Activated CD4-positive, CD25-positive, alpha-beta regulatory T cell treated with anti-CD3 and anti-CD28 coated beads, Interleukin-2, amount 50 U/mL, for 24 hours (primary cell): ENCODE measurements around the gene FHOD3.

ENCODE experiments used
- ATAC-seq, 2 donors: fragments of 150-1000 bp; cut with Tn5 transposase; one replicate each; pipeline ENCODE4 v1.10.0; 2021; ENCODE audit warnings: mild to moderate bottlenecking in 1 of 2, moderate library complexity in 1 of 2

Gene FHOD3

DNA sequence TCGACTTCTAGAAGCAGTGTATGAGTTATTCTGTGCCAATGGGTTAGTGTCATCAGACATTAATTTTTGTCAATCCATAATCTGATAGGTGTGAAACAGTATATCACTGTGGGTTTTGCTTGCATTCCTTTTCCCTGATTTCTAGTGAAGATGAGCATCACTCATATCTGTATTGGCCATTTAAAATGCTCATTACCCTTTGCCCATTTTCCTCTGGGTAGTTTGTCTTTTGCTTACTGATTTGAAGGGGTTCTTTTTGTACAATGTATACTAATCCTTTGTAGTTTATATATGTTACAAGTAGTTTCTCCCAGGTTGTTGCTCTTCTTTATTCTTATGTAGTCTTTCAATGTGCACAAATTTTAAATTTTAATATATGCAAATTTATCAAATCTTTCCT, 379.1 kb downstream of the FHOD3 start:
- ATAC-seq, result no peak

DNA sequence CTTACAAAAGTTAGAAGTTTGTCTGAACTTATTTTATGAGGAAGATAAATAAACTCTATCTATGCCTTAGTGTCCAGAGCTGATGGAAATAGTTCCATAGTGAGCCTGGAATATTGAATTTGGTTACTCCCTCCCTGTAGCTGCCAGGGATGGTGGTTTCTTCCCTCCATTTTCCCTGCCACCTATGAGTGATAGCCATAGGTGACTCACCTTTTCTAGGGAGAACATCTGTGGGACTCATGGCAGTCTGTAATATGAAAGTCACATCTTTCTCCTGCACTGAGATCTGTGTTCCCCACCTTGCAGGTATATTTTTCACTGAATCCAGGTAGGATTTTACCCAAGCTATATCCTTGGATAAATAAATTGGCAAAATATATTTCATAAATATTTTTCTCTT, 382.5 kb downstream of the FHOD3 start:
- no peak for ATAC-seq

DNA sequence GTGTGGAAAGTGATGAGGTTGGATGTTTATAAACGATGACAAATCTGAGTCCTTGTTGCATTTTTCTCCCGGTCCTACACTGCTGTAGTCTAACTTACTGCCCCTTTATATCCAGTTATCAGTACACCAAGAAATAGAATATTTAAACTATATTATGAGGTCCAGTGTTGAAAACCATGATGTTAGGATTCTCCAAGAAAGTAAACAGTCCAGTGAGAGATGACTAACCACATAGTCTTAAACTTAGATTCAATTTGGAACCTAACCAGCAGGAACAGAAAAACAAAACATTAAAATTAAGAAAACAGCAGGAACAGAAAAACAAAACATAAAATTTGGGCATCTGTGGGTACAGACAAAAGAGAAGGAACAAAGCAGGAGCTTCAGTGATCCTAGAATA, 388.1 kb downstream of the FHOD3 start:
- no peak for ATAC-seq

DNA sequence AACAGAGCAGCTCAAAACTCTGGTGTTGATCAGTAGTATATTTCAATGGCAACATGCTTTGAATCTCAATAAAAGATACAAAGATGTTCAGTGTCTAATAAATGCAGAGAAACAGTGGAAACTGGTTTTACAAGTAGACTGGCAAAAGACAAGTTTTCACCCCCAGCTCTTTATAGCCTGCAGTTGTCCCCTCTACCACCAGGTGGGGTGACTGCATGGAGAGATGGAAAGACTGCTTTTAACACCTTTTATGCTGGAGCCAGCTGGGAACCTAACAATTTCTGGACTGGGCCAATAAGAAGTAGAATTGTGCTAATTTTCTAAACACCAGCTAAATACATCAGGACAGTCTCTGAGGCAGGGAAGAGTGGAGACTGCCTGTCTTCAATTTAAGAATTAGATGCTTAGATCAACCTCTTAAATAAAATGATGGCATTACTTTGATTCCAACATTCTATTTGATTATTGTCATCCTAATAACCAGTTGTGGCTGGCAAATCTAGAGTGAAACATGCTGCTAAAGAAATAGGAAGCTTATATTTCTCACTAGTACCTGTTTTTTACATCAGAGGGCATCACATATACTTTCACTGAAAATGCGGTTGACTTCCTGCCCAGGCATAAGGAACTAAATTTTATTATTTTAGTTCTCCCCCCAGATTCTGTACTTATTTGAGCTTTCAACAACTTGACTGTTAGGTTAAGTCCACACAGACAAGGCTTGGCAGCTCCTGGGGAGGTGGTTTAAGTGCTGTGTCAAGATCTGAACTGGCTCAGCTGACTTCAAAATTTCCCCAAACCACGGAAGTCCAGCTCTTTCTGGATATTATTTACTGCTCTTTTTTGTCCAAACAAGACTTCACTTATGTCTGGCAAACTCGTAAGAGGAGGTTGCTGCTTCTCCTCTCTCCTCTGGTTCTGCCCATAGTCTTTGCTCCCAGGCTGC, 390.8 kb downstream of the FHOD3 start:
- no peak for ATAC-seq

DNA sequence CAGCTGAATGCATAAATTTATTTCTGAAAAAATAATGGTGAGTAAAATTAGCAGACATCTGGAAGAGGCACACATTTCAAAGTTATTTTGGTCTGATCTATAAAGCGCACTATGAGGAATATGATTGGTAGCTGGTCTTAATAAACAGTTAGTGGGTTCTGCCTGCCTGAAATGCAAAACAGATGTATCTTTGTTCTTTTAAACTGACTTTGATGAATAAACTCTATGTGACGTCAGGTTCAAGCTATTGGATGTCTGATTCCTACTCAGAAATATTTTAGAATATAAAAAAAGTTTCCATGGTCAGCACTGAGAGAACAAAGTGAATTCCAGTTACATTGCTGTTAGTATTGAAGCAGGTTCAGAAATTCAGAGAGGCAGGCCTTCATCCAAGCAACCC, 394.9 kb downstream of the FHOD3 start:
- ATAC-seq, result no peak

DNA sequence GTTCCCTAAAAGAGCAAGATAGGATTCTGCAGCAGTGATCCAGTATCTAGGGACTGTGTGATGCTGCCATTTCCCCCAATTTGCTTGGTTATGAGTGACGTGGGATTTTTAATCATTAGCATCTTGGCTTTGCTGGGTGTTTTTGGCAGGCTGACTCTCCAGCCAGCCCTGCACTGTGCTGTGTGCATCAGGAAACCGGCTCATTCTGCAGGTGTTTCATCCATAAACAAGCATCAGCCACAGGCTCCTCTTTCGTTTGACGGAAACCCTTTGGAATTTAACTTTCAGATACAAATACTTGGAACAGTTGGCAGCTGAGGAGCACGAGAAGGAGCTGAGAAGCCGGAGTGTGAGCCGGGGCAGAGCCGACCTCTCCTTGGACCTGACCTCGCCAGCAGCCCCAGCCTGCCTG, 395.4 kb downstream of the FHOD3 start:
- no peak for ATAC-seq

DNA sequence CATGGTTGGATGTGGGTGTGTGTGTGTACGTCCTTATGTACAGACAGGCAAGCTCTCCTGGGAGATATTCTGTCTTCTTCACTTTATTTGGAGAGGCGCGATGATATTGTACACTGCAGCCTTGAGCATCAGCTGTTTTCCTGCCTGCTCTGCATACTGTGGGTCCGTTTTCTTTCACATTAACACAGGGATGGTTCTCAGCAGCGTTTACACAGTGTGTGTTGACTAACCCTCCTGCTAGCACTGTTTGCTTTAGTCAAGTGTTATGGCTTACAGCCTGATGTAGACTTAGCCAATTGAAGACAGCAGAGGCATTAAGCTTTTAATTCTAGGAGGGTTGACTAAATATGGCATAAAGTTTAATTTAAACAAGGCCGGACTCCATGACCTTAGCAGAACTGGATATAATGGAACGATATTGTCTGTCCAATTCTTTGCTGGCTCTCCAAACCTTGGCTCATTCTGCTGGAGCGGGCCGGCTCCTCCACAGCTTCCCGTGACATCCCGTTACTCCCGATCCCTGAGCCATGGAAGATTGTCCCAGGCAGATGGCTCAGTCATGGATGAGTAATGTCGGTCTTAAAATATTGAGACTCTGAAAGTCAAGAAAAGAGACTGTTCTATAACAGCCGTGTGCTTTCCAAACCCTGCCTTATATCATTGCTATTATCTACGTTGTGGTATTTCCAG, 396.6 kb downstream of the FHOD3 start:
- no peak for ATAC-seq

DNA sequence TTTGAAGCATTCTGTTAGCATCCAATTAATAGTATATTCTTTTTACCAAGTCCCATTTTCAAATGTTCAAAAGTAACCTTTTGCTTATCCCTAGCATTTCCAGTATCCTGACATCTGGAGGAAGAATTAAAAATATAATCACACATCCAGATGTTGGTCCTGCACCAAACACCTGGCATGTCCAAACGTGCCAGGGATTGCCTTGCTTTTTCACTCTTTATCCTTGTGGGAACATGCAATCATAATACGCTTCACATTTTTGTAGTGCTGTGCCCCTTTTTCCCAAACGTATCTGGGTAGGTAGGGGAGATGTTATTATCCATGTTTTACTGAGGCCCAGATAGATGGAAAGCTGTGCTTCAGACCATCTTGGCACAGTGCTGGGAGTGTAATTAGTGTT, 398.3 kb downstream of the FHOD3 start:
- ATAC-seq, result no peak

DNA sequence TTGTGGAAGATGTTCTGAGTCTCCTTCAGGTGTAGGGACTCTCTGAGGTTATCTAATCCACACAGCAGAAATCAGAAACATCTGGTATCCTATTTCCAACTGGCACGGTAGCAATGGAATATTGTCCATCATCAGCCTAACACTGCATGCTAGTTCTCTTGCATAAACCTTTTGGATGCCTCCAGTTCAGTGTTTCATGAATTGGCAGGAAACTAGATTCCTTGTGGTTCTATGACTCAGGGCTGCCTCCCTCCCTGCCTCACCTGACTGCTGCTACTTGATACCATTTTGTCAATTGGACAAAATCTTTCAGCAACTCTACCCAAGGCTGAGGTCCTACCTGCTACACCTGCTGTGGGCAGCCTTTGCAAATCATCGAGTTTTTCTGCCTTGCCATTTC, 400.4 kb downstream of the FHOD3 start:
- ATAC-seq, result no peak

DNA sequence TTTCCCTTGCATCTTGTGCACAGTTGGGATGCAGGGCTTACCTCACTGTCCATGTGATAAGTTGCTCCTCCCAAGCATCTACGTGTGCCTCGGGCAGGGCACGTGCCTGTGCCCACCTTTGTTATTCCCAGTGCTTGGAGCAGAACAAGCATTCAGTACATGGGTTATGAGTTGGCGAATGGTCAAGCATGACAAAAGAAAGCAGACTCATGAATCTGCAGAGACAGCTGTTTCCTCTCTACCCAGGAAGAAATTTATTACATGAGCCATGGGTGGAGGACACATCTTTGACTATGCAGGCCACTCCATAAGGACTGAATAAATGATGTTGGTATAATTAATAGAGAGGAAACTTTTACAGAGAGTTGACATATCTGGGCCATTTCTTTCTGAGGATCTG, 403.4 kb downstream of the FHOD3 start:
- ATAC-seq, result no peak

DNA sequence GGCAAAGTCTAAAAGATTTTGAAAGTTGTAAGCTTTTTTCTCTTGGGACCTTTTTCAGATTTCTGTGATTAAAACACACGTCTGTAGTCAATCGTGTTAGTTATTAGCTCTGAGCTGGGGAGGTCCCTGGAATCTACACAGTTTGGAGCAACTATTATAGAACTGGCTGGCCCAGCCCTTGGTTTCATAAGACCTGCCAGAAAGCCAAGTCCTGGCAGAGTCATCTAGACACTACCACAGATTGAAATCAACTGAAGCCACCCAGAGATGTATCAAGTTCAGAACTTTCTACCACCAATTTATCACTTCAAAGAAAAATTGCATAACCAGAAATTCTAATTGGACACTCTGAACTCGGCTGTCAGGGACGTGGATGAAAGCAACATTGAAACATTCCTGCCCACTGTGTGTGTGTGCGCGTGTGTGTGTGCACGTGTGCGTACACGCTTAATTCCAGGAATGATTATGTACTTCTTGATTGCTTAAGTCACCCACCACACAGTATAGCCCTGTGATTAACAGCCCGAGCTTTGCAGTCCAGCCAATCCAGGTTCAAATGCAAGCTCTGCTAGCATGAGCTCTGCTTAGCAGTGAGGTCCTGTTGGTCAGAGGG, 405.0 kb downstream of the FHOD3 start:
- ATAC-seq, result no peak

DNA sequence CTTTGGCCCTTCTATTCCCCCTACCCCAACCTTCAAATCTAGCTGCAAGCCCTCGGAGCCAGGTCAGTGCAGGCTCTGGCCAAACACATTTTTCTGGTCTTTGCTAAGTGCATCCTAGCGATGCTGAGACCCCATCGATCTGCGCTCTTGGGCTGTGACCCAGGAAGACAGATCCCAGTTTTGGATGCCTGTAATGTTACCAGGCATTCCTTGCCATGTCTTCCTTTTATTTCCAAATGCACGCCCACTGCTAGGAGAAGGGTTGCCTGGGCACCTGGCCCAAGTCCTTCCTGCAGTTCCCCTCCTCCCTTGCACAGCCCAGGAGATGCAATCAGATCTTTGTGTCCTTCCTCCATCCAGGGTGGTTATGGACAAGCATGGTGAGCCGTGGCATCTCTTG, 406.6 kb downstream of the FHOD3 start:
- no peak for ATAC-seq

DNA sequence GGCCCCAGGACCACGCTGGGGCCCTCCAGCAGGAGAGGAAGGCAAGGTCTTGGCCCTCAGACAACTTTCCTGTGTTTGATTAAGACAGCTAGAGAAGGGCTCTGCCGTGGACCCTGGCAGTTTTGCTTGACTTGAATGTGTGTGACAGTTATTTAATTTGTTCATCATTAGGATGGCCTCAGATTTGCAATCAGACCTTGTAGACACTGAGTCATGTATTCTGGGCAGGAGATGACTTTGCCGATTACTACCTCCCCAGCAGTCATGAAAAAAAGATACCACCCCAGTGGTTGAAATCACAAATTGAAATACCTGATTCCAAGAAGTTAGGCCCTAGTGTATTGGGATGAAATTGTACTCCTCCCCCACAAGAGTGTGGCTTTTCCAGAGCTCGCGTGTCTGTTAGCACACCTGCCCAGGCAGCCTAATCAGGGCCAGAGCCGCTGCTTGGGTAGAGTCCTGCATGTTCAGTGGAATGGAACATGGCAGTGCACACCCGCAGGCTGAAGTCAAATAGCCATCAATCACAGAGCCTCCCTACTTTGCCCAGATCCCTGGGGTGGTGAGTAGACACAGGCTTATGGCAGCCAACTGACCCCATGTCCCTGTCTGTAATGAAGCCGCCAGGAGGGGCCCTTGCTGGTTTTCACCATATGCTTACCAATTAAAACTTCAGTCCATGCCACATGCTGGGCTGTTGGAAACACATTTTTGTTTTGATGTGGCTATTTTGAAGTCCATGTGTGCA, 408.8 kb downstream of the FHOD3 start:
- no peak for ATAC-seq

DNA sequence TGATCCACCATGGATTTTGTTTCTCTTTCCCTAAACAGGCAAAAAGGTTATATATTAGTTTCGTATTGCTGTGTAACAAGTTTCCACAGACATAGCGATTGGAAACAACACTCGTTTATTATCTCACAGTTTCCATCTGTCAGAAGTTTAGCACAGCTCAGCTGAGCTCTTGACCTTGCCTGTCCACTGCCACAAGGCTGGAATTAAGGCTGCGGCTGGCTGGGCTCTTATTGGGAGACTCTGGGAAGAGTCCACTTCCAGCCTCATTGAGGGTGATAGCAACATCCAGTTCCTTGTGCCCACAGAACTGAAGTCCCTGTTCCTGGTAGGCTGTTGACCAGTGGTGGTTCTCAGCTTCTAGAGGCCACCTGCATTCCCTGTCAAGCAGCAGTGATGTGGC, 410.9 kb downstream of the FHOD3 start:
- ATAC-seq, result no peak

DNA sequence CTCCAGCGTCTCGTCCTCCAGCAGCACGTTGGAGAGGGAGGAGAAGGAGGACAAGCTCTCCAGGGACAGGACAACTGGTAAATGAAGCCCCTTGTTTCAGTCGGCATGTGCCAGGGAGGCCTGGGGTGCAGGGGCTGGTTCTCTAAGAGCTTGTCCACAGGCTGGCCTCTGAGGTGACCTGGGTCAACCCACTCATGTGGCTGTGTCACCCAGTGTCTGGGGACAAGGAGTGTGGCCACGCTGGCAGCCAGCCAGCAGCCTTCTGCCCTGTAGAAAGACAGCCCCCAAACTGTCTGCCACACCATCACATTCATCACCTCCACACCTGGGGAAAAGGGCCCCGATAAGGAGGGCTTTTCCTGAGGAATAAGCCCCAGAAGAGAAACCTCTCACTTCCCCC, 411.8 kb downstream of the FHOD3 start:
- ATAC-seq, result no peak

DNA sequence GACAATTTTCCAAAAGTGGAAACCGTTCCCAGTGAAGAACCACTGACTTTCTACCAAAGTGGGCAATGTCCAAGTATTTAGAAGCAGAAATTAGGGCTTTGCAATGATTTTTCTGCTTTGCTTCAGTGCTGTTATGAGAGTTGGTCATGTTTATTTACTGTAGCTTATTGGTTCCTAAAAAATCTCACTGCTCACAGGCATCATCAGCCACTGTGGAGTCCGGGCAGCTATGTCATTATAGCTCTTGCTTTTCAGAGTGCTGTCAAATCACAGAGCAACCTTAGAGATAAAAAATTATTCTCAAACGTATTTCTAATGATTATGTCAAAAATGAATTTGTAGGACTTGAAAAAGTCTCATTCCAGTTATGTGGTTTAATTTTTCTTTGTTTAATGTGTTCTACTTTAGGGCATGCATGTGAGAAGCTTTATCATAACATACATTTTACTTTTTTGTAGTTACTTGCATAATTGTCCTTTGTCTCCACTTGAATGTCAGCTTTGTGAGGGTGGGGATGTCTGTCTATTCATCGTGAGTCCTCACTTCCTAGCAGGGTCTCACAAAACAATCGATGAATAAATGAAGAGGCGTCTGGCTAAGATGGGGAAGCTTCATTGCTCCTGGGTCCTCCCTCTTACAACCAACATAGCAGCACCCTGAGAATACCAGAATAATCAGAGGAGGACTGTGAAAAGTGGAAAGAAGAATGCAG, 413.7 kb downstream of the FHOD3 start:
- no peak for ATAC-seq

DNA sequence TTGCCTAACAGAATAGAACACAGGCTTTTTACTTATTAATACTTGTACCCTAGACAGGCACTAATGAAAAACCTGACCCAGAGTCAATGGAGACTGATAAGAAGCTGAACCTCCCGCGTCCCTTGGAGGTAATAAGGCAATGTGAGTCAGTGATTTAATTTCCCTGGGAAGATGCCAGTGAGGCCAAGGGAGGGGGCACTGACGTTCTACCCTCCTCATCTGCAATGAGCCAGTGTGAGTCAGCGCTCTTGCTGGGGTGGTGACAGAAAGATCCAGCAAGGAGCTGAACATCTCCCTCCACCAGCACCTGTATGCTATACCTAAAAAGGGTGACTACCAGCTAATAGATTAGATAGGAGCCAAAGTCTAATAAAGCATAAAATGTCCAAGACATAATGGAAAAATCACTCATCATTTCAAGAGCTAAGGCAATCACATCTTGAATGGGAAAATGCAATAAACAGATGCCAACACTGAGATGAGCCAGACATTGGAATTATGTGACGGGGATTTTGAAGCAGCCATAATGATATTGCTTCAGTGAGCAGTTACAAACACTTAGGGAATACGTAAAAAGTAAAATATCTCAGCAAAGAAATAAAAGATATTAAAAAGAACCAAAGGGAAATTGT, 414.4 kb downstream of the FHOD3 start:
- ATAC-seq, result no peak

DNA sequence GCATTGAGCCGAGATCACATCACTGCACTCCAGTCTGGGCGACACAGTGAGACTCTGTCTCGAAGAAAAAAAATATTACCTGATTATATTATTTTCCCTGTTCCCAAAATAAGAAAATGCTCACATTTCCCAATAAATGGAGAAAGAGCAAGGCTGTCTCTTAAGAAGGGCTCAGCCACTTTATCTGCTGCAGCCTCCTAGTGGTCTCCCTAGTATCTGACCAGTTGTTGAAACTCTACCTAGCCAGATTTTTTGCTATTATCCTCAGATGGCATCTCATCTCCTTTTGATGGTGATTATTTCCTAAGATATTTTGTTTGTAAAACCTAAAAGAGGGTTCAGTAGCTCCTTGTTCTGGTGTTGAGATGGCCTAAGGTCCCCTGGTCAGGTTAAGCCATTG, 417.0 kb downstream of the FHOD3 start:
- ATAC-seq, result no peak

DNA sequence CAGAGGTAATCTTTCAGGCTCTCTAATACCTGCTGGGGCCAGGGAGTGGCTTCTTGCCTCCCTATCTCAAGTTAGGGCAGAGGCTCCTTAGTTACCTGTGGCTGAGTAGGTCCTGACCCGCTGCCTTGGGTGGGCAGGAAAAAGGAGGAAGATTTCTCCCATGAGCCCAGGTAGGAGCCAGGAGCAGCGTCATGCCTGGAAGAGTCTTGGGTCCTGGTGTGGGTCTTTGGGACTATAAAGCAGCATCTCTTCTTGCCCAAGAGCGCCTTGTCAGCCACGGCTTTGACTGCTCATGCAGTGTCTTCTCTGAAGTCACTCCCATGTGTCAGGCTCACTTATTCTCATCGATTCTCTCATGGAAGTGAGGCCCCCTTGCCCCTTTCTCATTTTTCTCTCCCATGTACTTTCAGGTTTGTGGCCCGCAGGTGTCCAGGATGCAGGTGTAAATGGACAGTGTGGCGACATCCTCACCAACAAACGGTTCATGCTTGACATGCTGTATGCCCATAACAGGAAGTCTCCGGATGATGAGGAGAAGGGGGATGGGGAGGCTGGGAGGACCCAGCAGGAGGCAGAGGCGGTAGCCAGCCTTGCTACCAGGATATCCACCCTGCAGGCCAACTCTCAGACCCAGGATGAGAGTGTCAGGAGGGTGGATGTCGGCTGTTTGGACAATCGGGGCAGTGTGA, 420.1 kb downstream of the FHOD3 start:
- no peak for ATAC-seq

DNA sequence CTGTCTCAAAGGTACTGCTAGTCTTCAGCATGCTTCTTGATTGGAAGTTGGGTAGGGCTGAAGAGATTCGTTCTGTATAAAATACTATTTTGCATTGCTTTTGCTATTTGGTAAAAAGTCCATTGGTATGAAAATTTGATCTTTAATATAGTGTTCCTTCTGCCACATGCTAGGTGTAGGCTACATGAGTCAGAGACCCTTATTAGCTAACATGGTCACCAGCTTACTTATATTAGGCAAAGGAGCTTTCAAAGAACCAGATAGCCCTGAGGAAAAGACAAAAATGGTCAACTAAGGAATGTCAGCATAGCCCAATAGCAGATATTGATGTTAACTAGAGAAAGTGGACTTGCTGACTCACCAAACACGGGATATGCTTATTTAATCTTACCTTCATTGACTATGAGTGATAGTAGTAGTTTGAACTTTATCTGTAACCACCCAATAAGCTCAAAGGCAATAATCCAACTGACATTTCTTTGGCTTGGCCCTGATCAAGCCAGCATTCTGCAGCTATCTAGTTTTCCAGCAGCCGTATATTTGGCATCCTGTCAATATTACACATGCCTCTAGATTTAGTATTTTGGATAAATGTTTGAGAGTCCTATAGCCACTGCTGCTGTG, 421.3 kb downstream of the FHOD3 start:
- no peak for ATAC-seq

DNA sequence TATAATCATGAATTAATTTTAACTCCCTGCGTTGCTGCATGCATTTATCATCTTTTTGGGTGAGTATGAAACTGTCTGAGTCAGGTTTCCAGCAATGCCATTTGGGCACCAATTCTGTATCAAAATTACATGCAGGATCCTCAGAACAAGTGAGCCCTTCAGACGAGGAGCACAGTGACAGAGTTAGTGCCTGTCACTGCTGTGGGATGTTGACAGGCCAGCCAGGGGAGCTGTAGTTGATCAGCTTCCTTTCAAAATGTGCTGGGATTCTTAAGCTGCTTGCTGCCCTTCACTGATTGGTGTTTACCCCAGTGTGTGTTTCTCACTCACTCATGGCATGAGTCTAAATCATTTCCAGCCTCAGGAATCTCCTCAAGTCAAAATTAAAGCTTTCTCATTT, 422.1 kb downstream of the FHOD3 start:
- no peak for ATAC-seq
